ENCODE measurements around the gene PPM1H.

Gene PPM1H

GRCh38 chr12:62646566-62646965 lies 288.4 kb downstream of the PPM1H start:
- no peak for DNase-seq (ENCODE audit: low read depth)

- no peak for DNase-seq (ENCODE audit: low read depth)
Observed at GRCh38 chr12:62643486-62643885, 291.5 kb downstream of the PPM1H start.

- DNase-seq (ENCODE audit: low read depth), result no peak
Observed at GRCh38 chr12:62642486-62642885, 292.5 kb downstream of the PPM1H start.

GRCh38 chr12:62640910-62641448 lies 294.0 kb downstream of the PPM1H start:
- no peak for DNase-seq (ENCODE audit: low read depth)

GRCh38 chr12:62637679-62638078 lies 297.3 kb downstream of the PPM1H start:
- DNase-seq (ENCODE audit: low read depth), result no peak

- no peak for DNase-seq (ENCODE audit: low read depth)
Observed at GRCh38 chr12:62635649-62636048, 299.3 kb downstream of the PPM1H start.

GRCh38 chr12:62632411-62632918 lies 302.5 kb downstream of the PPM1H start:
- DNase-seq (ENCODE audit: low read depth), result no peak

- DNase-seq (ENCODE audit: low read depth), result no peak
Observed at GRCh38 chr12:62631471-62632410, 303.2 kb downstream of the PPM1H start.

- DNase-seq (ENCODE audit: low read depth), result no peak
Observed at GRCh38 chr12:62629971-62630739, 304.8 kb downstream of the PPM1H start.

- no peak for DNase-seq (ENCODE audit: low read depth)
Observed at GRCh38 chr12:62629413-62629812, 305.5 kb downstream of the PPM1H start.

GRCh38 chr12:62627181-62627580 lies 307.8 kb downstream of the PPM1H start:
- no peak for DNase-seq (ENCODE audit: low read depth)

- DNase-seq (ENCODE audit: low read depth), result no peak
Observed at GRCh38 chr12:62625228-62625627, 309.7 kb downstream of the PPM1H start.

- DNase-seq (ENCODE audit: low read depth), result no peak
Observed at GRCh38 chr12:62622177-62622576, 312.8 kb downstream of the PPM1H start.

- DNase-seq (ENCODE audit: low read depth), result no peak
Observed at GRCh38 chr12:62621101-62621638, 313.8 kb downstream of the PPM1H start.

GRCh38 chr12:62618930-62619329 lies 316.0 kb downstream of the PPM1H start:
- no peak for DNase-seq (ENCODE audit: low read depth)

- DNase-seq (ENCODE audit: low read depth), result no peak
Observed at GRCh38 chr12:62618319-62618718, 316.6 kb downstream of the PPM1H start.

GRCh38 chr12:62613081-62613480 lies 321.9 kb downstream of the PPM1H start:
- DNase-seq (ENCODE audit: low read depth), result no peak

GRCh38 chr12:62606654-62607053 lies 328.3 kb downstream of the PPM1H start:
- no peak for DNase-seq (ENCODE audit: low read depth)

GRCh38 chr12:62605981-62606380 lies 329.0 kb downstream of the PPM1H start:
- no peak for DNase-seq (ENCODE audit: low read depth)

GRCh38 chr12:62604871-62605270 lies 330.1 kb downstream of the PPM1H start:
- no peak for DNase-seq (ENCODE audit: low read depth)

- DNase-seq (ENCODE audit: low read depth), result no peak
Observed at GRCh38 chr12:62604373-62604772, 330.6 kb downstream of the PPM1H start.

- DNase-seq (ENCODE audit: low read depth), result no peak
Observed at GRCh38 chr12:62603811-62604098, 331.2 kb downstream of the PPM1H start.
